SK-N-SH (cell line): ENCODE measurements around the gene SYNGR1. TPM values are rescaled to one million over a fixed set of nuclear protein-coding genes. Genes with fewer than 3 reads are reported as not detected.

Experiments used
- CTCF ChIA-PET: fragments of 300-600, 350-600 bp; formaldehyde crosslinking; extraction: SDS; loops from one replicate; lab custom pipeline; 2021; lab: Yijun Ruan, JAX
- POLR2A ChIA-PET: fragments of 350-600 bp; sonication (Branson Sonifier 250); formaldehyde crosslinking; extraction: SDS; loops from one replicate; lab custom pipeline; 2020; ENCODE audit warnings: antibody characterized with exemption, inconsistent platforms; lab: Yijun Ruan, JAX
- DNase-seq: peaks from one replicate; pipeline ENCODE4 v3.0.0; 2012
- H2AFZ ChIP-seq: fragments of 200-600 bp; sonication (generic); 2 replicates; pipeline ENCODE4 v1.8.1; 2016; ENCODE audit warnings: antibody characterized with exemption, mild to moderate bottlenecking, low read depth
- H3F3A ChIP-seq: fragments of 200-600 bp; sonication (generic); replicated peaks from 2 replicates; pipeline ENCODE3; 2016; ENCODE audit warnings: antibody characterized with exemption, mild to moderate bottlenecking; ENCODE audit not compliant: insufficient read depth
- H3K27ac ChIP-seq, 2 experiments: fragments of 200-500 bp in 1 of 2; fragments of 200-600 bp in 1 of 2; sonication (Bioruptor generic) in 1 of 2; sonication (generic), shearing (Covaris generic) in 1 of 2; 2 replicates each; pipeline versions ENCODE4 v1.5.1 to v1.6.1; 2014 to 2016; ENCODE audit warnings: low read depth in 2 of 2, inconsistent platforms in 1 of 2, low read length in 1 of 2, mild to moderate bottlenecking in 1 of 2, mixed read lengths in 1 of 2
- H3K27me3 ChIP-seq: fragments of 200-600 bp; sonication (generic), shearing (Covaris generic); 2 replicates; pipeline ENCODE4 v1.6.1; 2016; ENCODE audit warnings: mixed run types; ENCODE audit not compliant: insufficient read depth
- H3K36me3 ChIP-seq, 2 experiments: fragments of 200-500 bp in 1 of 2; fragments of 200-600 bp in 1 of 2; sonication (Bioruptor generic) in 1 of 2; sonication (generic) in 1 of 2; replicated peaks in 1 of 2; 2 replicates each; pipeline versions ENCODE3 to v1.5.1; 2014 to 2016; ENCODE audit warnings: low read length in 1 of 2, mild to moderate bottlenecking in 1 of 2; ENCODE audit not compliant: insufficient read depth in 2 of 2, control insufficient read depth in 1 of 2
- H3K4me1 ChIP-seq, 2 experiments: fragments of 200-500 bp in 1 of 2; fragments of 200-600 bp in 1 of 2; sonication (Bioruptor generic) in 1 of 2; sonication (generic), shearing (Covaris generic) in 1 of 2; 2 replicates each; pipeline versions ENCODE4 v1.5.1 to v1.6.1; 2014 to 2016; ENCODE audit warnings: low read depth in 1 of 2, low read length in 1 of 2, mixed run types in 1 of 2; ENCODE audit not compliant: insufficient read depth in 2 of 2, control insufficient read depth in 1 of 2
- H3K4me2 ChIP-seq: fragments of 200-600 bp; sonication (generic), shearing (Covaris generic); 2 replicates; pipeline ENCODE4 v1.6.1; 2017; ENCODE audit warnings: mixed run types
- H3K4me3 ChIP-seq, 2 experiments: fragments of 200-500 bp in 1 of 2; fragments of 200-600 bp in 1 of 2; sonication (Bioruptor generic) in 1 of 2; sonication (generic), shearing (Covaris generic) in 1 of 2; 2 replicates each; pipeline versions ENCODE4 v1.5.1 to v1.8.1; 2014 to 2016; ENCODE audit warnings: low read depth in 2 of 2, inconsistent platforms in 1 of 2, low read length in 1 of 2, mild to moderate bottlenecking in 1 of 2, mixed read lengths in 1 of 2, moderate library complexity in 1 of 2
- H3K79me2 ChIP-seq: fragments of 200-600 bp; sonication (generic); 2 replicates; pipeline ENCODE4 v1.8.1; 2017; ENCODE audit warnings: mild to moderate bottlenecking; ENCODE audit not compliant: insufficient read depth
- H3K9ac ChIP-seq: fragments of 200-600 bp; sonication (generic); 2 replicates; pipeline ENCODE4 v1.6.1; 2017; ENCODE audit warnings: mixed run types
- H3K9me2 ChIP-seq: fragments of 200-600 bp; sonication (generic); 2 replicates; pipeline ENCODE4 v1.6.1; 2017; ENCODE audit warnings: mixed run types
- H3K9me3 ChIP-seq: fragments of 200-600 bp; sonication (generic); 2 replicates; pipeline ENCODE4 v1.6.1; 2017; ENCODE audit warnings: mixed run types, mild to moderate bottlenecking, moderate library complexity
- H4K20me1 ChIP-seq: fragments of 200-600 bp; sonication (generic); 2 replicates; pipeline ENCODE4 v1.6.1; 2017; ENCODE audit warnings: mild to moderate bottlenecking, mixed run types; ENCODE audit not compliant: insufficient read depth
- ELF1 ChIP-seq: IDR thresholded peaks from 2 replicates; pipeline ENCODE4 v1.4.0; 2012
- FOXJ3 ChIP-seq: sonication (generic); formaldehyde crosslinking; IDR thresholded peaks from 2 replicates; pipeline ENCODE4 v1.5.1; 2020; ENCODE audit warnings: mild to moderate bottlenecking, missing genetic modification reagents
- IRF3 ChIP-seq: fragments of 150-350 bp; IDR thresholded peaks from 2 replicates; pipeline ENCODE4 v1.6.1; 2016; ENCODE audit warnings: mild to moderate bottlenecking, low read depth, low read length
- MAX ChIP-seq: IDR thresholded peaks from 2 replicates; pipeline ENCODE4 v1.4.0; 2012; ENCODE audit warnings: low read depth
- NFIC ChIP-seq: IDR thresholded peaks from 2 replicates; pipeline ENCODE4 v1.4.0; 2012; ENCODE audit warnings: borderline replicate concordance
- NRF1 ChIP-seq: IDR thresholded peaks from 2 replicates; pipeline ENCODE4 v1.6.1; 2012; ENCODE audit warnings: low read depth, mild to moderate bottlenecking, low read length
- POLR2AphosphoS5 ChIP-seq: IDR thresholded peaks from 2 replicates; pipeline ENCODE4 v1.6.1; 2012; ENCODE audit warnings: low read depth, low read length
- RCOR1 ChIP-seq: fragments of 150-350 bp; IDR thresholded peaks from 2 replicates; pipeline ENCODE4 v1.6.1; 2017; ENCODE audit warnings: antibody characterized with exemption, low read length
- RXRA ChIP-seq: IDR thresholded peaks from 2 replicates; pipeline ENCODE4 v1.4.0; 2012; ENCODE audit warnings: low read depth, mild to moderate bottlenecking, borderline replicate concordance
- TAF1 ChIP-seq: IDR thresholded peaks from 2 replicates; pipeline ENCODE4 v1.6.1; 2012; ENCODE audit warnings: low read depth, mild to moderate bottlenecking, low read length, moderate library complexity, borderline replicate concordance
- TEAD4 ChIP-seq: IDR thresholded peaks from 2 replicates; pipeline ENCODE4 v1.4.0; 2012; ENCODE audit warnings: mild to moderate bottlenecking, borderline replicate concordance; ENCODE audit not compliant: insufficient read depth
- ZBTB33 ChIP-seq: IDR thresholded peaks from 2 replicates; pipeline ENCODE4 v1.4.0; 2012; ENCODE audit warnings: low read depth, borderline replicate concordance
- WGBS: methylation state at CpG from one replicate; pipeline ENCODE4 v1.1.6; 2017; ENCODE audit warnings: low lambda C conversion rate; 5-methylcytosine and 5-hydroxymethylcytosine counted together
- polyA plus RNA-seq, 3 experiments: library from polyadenylated mRNA; depleted of rRNA; stranded (reverse); fragments of >200 nt; gene quantifications; 2 replicates each; pipeline ENCODE4 v1.2.3, GENCODE V29; 2012
- TF ChIP-seq, protein P1 (sequence below): IDR thresholded peaks from 2 replicates; pipeline ENCODE4 v1.6.1; 2012; ENCODE audit warnings: mild to moderate bottlenecking, low read depth, low read length, moderate library complexity

Gene SYNGR1
- polyA plus RNA-seq, 1 of the 3 experiments (the other 2 are of a cell fraction): 18.7 TPM

DNA sequence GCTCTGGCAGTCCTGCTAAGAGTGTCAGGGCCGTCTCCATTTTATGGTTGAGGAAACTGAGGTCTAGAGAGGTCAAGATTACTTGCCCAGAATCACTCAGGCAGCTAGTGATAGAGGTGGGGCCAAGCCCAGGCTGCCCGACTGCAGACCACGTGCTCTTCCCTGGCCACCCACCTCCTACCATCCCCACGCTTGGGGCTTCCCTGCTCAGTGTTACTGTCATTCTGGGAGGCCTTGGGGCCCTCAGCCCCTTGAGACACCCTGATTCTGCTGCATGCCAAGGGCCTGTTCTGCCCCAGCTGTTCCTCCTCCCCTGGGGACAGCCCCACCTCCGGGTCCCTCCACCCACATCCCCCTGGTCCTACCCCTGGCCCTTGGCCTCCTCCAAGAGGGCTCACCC lies 32.6 kb downstream of the SYNGR1 start:
- no peaks in the 10 kb centered on the region for H3K9me2 ChIP-seq
- no peak overlapping the region for H3K9ac ChIP-seq
- H3K36me3 ChIP-seq: no peaks in the 10 kb centered on the region
- H3K27me3 ChIP-seq: no peaks in the 10 kb centered on the region
- no peaks in the 10 kb centered on the region for H4K20me1 ChIP-seq
- no peaks in the 10 kb centered on the region for H3K9me3 ChIP-seq
- ChIA-PET CTCF (no interaction called here), POLR2A (no interaction called here)
- no peak overlapping the region for H3K4me2 ChIP-seq
- no peaks in the 10 kb centered on the region for H3F3A ChIP-seq
- H3K27ac ChIP-seq: no peak overlapping the region
- no peak overlapping the region for H3K4me3 ChIP-seq
- TF ChIP-seq, protein P1, sequence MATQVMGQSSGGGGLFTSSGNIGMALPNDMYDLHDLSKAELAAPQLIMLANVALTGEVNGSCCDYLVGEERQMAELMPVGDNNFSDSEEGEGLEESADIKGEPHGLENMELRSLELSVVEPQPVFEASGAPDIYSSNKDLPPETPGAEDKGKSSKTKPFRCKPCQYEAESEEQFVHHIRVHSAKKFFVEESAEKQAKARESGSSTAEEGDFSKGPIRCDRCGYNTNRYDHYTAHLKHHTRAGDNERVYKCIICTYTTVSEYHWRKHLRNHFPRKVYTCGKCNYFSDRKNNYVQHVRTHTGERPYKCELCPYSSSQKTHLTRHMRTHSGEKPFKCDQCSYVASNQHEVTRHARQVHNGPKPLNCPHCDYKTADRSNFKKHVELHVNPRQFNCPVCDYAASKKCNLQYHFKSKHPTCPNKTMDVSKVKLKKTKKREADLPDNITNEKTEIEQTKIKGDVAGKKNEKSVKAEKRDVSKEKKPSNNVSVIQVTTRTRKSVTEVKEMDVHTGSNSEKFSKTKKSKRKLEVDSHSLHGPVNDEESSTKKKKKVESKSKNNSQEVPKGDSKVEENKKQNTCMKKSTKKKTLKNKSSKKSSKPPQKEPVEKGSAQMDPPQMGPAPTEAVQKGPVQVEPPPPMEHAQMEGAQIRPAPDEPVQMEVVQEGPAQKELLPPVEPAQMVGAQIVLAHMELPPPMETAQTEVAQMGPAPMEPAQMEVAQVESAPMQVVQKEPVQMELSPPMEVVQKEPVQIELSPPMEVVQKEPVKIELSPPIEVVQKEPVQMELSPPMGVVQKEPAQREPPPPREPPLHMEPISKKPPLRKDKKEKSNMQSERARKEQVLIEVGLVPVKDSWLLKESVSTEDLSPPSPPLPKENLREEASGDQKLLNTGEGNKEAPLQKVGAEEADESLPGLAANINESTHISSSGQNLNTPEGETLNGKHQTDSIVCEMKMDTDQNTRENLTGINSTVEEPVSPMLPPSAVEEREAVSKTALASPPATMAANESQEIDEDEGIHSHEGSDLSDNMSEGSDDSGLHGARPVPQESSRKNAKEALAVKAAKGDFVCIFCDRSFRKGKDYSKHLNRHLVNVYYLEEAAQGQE: no peak
- TF ChIP-seq MAX (no peak), IRF3 (no peak), TEAD4 (no peak), POLR2AphosphoS5 (no peak), ZBTB33 (no peak), RXRA (no peak), ELF1 (no peak)
- WGBS: no CpG with 5 or more reads among the region's 5 CpGs
- DNase-seq: no peak
- H2AFZ ChIP-seq: no peak overlapping the region
- no peaks in the 10 kb centered on the region for H3K4me1 ChIP-seq
- H3K79me2 ChIP-seq: no peaks in the 10 kb centered on the region

DNA sequence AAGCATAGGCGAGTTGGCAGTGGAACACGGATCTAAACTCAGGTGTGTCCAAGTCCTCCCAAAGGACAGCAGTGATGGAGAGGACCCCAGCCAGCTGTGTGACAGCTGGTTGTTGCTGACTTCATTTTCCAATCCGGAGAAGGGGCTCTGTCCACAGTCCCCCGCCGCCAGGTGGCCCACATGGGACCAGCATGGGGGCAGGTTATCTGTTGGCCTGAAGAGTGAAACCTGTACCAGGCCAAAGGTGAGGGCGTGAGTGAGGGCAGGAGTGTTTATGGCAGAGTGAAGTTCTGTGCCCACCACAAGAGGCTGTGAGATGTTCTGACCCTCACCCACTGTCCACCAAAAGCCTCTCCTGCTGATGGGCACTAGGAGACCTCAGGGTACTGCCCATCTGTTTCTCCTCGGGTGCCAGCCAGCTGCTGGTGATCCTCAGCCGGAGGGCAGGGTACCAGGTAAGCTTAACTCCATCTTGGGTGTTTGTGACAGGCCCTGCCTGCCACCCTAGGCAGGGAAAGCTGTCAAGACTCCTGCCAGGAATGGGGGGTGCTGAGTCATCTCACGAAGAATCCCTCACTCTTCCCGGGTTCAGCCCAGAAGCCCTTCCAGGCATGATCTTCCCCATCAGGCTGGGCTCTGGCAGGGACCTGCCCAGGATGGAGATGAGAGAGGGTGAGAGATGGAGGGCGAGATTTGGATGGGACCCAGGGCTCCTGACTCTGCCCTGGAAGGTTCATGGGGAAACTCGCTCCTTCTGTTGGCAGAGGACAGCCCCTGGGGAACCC lies 34.2 kb downstream of the SYNGR1 start:
- H3K4me1 ChIP-seq: no peaks in the 10 kb centered on the region; a peak in 1 of 4 replicates
- WGBS: 97% methylated on average over 5 of the region's 12 CpGs
- POLR2A ChIA-PET: no interaction called here
- no peaks in the 10 kb centered on the region for H3K9me2 ChIP-seq
- TF ChIP-seq TEAD4 (no peak), TAF1 (no peak), ELF1 (no peak), ZBTB33 (no peak), MAX (no peak), NFIC (no peak), FOXJ3 (CRISPR knock-in tag) (no peak), NRF1 (no peak), RCOR1 (no peak)
- H3F3A ChIP-seq: no peaks in the 10 kb centered on the region
- no peak overlapping the region for H3K9ac ChIP-seq
- no peak overlapping the region for H3K4me3 ChIP-seq
- no peak overlapping the region for H2AFZ ChIP-seq
- CTCF ChIA-PET: interaction anchor here (0.9 to 1.2 kb wide), 2 partner anchors 9 to 16 kb away, joined by 3 read pairs; partner anchors contain the start of gene TAB1
- no peaks in the 10 kb centered on the region for H3K27me3 ChIP-seq
- H3K36me3 ChIP-seq: no peaks in the 10 kb centered on the region
- no peak overlapping the region for H3K4me2 ChIP-seq
- DNase-seq: no peak
- H4K20me1 ChIP-seq: no peaks in the 10 kb centered on the region
- no peak overlapping the region for H3K27ac ChIP-seq
- H3K79me2 ChIP-seq: no peaks in the 10 kb centered on the region
- H3K9me3 ChIP-seq: no peaks in the 10 kb centered on the region
